Measurements from ENCODE around the gene SMU1. TPM values are rescaled to one million over a fixed set of nuclear protein-coding genes. Genes with fewer than 3 reads are reported as not detected.

Gene SMU1
- total and polyA plus RNA-seq, 2 donors (not counting 3 experiments of a cell fraction or from before 2014, with no cell fraction given) = 8.5 to 21.7 TPM

GRCh38 chr9:33124751-33125381 is 48.4 kb upstream of the SMU1 start:
- Histone ChIP-seq H3K4me2 (ENCODE audit: insufficient read depth, low read length) (no peak overlapping the region), H3K9ac (replicated peaks; ENCODE audit: extremely low read depth, insufficient read depth, low read length) (no peak overlapping the region), H3K9me3 (replicated peaks; ENCODE audit: control insufficient read depth, insufficient read depth, low read length) (no peaks in the 10 kb centered on the region), H3K4me1 (ENCODE audit: control insufficient read depth, extremely low read depth, insufficient read depth, low read length) (no peaks in the 10 kb centered on the region), H3K27me3 (ENCODE audit: control insufficient read depth in 2 of 2, insufficient read depth in 2 of 2, low read length in 2 of 2) (no peaks in the 10 kb centered on the region), H3K9me1 (replicated peaks; ENCODE audit: control insufficient read depth, extremely low read depth, insufficient read depth, low read length) (no peaks in the 10 kb centered on the region), H3K4me3 (replicated peaks in 1 of 3; ENCODE audit: insufficient read depth in 1 of 3, low read depth in 1 of 3, low read length in 3 of 3) (no peak overlapping the region), H2AFZ (ENCODE audit: low read depth, low read length) (no peak overlapping the region), H4K20me1 (replicated peaks; ENCODE audit: control insufficient read depth, extremely low read depth, insufficient read depth, low read length) (no peaks in the 10 kb centered on the region), H3K27ac (ENCODE audit: insufficient read depth, low read depth, low read length) (no peak overlapping the region), H3K36me3 (ENCODE audit: control insufficient read depth in 2 of 2, extremely low read depth in 1 of 2, insufficient read depth in 2 of 2, low read length in 2 of 2) (peaks cover 0 to 11% of the 10 kb centered on the region in 2 experiments), H3K79me2 (ENCODE audit: control insufficient read depth, insufficient read depth, low read length) (no peaks in the 10 kb centered on the region)
- dilution Hi-C loops (cut with MboI; ENCODE audit: extremely low pct_ligation_motif_present, low sequenced_read_pairs) = no loop called here
- ChIA-PET POLR2A (no interaction called here), CTCF (no interaction called here)
- FAIRE-seq (no peak), DNase-seq (ENCODE audit: low read depth, low spot score) (no peak)
- no TSS peak for BruUV-seq (replicated peaks)
- intact Hi-C loops (cut with micrococcal nuclease) = no loop called here
- TF ChIP-seq JUN (IDR thresholded peaks at IDR 0.05; ENCODE audit: borderline replicate concordance, insufficient read depth, insufficient read length, low read depth) (no peak), CTCF (IDR thresholded peaks at IDR 0.05; ENCODE audit: extremely low read depth in 1 of 2, insufficient read depth in 1 of 2, low read depth in 1 of 2, low read length in 2 of 2) (no peak), FOS (IDR thresholded peaks at IDR 0.05; ENCODE audit: borderline replicate concordance, insufficient read depth, low read length) (no peak)

DNA sequence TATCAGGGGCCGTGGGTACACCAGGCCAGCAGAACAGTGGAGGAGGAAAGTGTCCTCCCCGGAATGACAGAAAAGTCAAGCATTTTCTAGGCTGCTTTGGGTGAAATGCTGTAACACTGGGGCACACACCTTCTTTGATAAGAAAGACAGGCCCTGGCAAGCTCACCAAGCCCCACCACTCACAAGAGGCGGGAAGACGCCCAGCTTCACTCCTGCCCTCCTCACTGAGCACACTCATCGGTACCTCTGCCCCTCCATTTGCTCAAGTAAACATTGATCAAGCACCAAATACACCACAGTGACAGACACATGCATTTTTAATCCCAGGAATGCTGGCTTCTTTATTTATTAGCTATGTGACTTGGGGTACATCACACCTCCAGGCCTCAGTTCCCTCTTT is 47.6 kb upstream of the SMU1 start:
- no peak for FAIRE-seq
- dilution Hi-C loops (cut with MboI; ENCODE audit: extremely low pct_ligation_motif_present, low sequenced_read_pairs) = no loop called here
- CTCF ChIA-PET = no interaction called here

More for the DNA sequence above, 47.6 kb upstream of the SMU1 start:
- H2AFZ ChIP-seq (ENCODE audit: low read depth, low read length) = no peak overlapping the region
- no peak overlapping the region for H3K4me3 ChIP-seq (replicated peaks in 1 of 3; ENCODE audit: insufficient read depth in 1 of 3, low read depth in 1 of 3, low read length in 3 of 3)
- no peak overlapping the region for H3K27ac ChIP-seq (ENCODE audit: insufficient read depth, low read depth, low read length)
- no peak overlapping the region for H3K9ac ChIP-seq (replicated peaks; ENCODE audit: extremely low read depth, insufficient read depth, low read length)
- H3K79me2 ChIP-seq (ENCODE audit: control insufficient read depth, insufficient read depth, low read length) = no peaks in the 10 kb centered on the region
- H3K9me3 ChIP-seq (replicated peaks; ENCODE audit: control insufficient read depth, insufficient read depth, low read length) = no peaks in the 10 kb centered on the region
- intact Hi-C loops (cut with micrococcal nuclease) = no loop called here
- H3K4me2 ChIP-seq (ENCODE audit: insufficient read depth, low read length) = no peak overlapping the region
- H3K27me3 ChIP-seq (ENCODE audit: control insufficient read depth in 2 of 2, insufficient read depth in 2 of 2, low read length in 2 of 2) = no peaks in the 10 kb centered on the region
- peaks cover 0 to 14% of the 10 kb centered on the region in 2 experiments for H3K36me3 ChIP-seq (ENCODE audit: control insufficient read depth in 2 of 2, extremely low read depth in 1 of 2, insufficient read depth in 2 of 2, low read length in 2 of 2)
- H3K9me1 ChIP-seq (replicated peaks; ENCODE audit: control insufficient read depth, extremely low read depth, insufficient read depth, low read length) = no peaks in the 10 kb centered on the region
- DNase-seq (ENCODE audit: low read depth, low spot score) = no peak
- H3K4me1 ChIP-seq (ENCODE audit: control insufficient read depth, extremely low read depth, insufficient read depth, low read length) = no peaks in the 10 kb centered on the region
- TF ChIP-seq POLR2A (IDR thresholded peaks at IDR 0.05; ENCODE audit: low read depth, low read length) (no peak), FOS (IDR thresholded peaks at IDR 0.05; ENCODE audit: borderline replicate concordance, insufficient read depth, low read length) (no peak)
- BruUV-seq (replicated peaks) = no TSS peak
- H4K20me1 ChIP-seq (replicated peaks; ENCODE audit: control insufficient read depth, extremely low read depth, insufficient read depth, low read length) = no peaks in the 10 kb centered on the region
- POLR2A ChIA-PET = no interaction called here

Data from endothelial cell of umbilical vein (primary cell).